Kidney glomerular epithelial cell (primary cell): ENCODE measurements around the gene NUCB1.

Source experiments
- DNase-seq: peaks from one replicate; lab custom pipeline; 2025; lab: John Stamatoyannopoulos, UW

NUCB1 gene

DNA sequence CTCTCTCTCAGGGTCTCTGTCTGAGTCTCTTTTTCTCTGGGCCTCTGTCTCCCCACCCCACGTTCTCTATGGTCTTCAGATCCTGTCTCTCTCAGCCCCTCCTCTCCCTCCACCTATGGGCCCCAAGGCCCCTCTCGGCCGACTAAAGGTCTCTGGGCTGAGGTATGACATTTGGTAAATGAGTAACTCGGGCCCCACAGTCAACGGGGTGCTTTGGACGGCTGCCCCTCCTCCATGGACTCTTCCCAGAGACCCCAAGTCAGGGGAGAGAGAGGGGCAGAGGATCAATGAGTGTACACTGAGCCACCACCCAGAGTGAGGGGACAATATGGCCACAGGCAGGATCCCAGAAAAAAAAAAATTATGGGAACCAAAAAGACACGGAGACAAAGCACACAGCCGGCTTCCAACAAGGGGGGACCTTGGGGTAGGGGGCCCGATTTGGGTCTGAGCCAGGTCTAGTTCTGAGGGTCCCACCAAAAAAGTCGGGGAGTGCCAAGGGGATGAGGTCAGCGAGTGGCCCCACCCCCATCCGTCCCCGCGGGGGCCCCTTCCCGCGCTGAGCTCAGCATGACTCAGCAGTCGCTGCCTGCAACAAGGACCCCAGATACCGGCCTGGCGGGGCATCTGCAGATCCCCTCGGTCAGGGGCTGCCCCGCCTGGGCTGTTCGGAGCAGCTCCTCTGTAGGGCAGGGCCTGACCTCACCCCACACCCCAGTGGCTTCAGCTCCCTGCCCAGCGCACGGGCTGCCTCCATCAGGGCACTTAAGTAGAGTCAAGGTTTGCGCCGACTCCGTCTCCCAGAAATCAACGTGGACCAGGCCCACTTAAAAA lies 63.5 kb downstream of the NUCB1 start:
- peak; percentile 30 for DNase-seq

DNA sequence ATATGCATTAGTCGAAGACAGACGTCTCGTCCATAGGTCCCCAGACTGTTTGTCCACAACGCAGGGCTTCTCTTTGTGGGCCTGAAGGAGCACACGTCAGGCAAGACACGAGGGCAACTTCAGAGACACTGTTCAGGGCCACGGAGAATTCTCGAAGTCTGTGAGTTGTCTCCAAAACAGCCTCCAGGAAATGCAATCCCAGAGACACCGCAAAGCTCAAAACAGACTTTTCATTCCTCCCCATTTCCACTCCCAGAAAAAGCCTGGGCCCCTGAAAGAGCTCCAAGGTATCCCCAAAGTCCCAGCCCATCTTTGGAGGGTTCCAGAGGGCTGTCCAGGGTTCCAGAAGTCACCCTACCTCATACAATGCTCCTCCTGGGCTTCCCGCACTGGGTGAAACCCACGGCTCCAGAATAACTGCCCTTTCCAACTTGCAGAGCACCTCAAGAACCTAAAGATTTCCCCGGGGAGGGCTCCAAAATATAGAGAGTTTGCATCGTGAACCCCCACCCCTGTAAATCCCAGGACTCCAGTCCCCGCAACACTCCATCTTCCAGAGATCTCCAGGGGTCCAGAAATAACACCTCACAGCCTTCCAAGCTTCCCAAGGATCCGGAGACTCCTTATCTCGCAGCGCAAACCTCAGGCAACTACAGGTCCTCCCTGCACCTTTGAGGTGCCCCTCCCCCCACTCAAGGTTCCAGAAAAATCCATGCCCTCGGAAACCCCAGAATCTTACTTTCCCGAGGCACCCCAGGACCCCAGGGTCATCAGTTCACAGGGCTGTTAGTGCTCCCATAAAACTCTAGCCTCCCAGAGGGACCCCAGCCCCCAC lies 64.3 kb downstream of the NUCB1 start:
- DNase-seq = no peak

DNA sequence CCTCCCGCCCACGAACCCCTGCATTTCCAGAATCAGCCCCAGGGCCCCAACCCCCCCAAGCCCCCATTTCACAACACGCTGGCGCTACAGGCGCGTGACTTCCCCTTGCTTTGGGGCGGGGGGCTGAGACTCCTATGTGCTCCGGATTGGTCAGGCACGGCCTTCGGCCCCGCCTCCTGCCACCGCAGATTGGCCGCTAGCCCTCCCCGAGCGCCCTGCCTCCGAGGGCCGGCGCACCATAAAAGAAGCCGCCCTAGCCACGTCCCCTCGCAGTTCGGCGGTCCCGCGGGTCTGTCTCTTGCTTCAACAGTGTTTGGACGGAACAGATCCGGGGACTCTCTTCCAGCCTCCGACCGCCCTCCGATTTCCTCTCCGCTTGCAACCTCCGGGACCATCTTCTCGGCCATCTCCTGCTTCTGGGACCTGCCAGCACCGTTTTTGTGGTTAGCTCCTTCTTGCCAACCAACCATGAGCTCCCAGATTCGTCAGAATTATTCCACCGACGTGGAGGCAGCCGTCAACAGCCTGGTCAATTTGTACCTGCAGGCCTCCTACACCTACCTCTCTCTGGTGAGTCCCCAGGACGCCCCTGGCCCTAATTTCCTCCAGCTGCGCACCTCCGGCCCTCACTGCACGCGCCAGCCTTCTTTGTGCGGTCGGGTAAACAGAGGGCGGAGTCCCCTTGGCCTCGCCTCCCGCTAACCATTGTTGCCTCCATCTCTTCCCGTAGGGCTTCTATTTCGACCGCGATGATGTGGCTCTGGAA lies 65.1 kb downstream of the NUCB1 start, which contains the start of gene FTL:
TSS of gene FTL (plus strand) at position 270 of the 766 bp plus-strand sequence. CDS start at position 469, 199 bp downstream.
- peak; percentile 87 for DNase-seq

DNA sequence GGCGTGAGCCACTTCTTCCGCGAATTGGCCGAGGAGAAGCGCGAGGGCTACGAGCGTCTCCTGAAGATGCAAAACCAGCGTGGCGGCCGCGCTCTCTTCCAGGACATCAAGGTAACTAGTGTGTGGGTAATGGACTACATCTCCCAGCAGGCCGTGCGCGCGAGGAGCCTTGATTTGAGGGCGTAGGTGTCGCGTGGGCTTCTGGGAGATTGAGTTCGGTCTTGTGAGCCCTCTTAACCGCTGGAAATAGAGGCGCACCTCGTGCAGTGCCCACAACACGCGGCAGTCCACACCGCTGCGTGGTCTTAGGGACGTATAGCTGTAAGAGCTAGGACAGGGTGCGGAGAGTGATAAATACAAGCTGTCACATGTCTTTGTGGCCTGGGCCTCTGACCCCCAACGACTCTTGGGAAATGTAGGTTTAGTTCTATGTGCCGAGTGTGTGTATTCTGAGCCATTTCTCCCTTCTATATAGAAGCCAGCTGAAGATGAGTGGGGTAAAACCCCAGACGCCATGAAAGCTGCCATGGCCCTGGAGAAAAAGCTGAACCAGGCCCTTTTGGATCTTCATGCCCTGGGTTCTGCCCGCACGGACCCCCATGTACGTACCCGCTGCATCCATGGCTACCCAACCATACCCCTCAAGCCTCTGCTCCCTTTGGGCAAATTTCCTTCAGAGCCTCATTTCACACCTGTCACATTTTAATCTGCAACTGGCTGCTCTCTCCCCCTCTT lies 65.9 kb downstream of the NUCB1 start:
- peak; percentile 74 for DNase-seq

DNA sequence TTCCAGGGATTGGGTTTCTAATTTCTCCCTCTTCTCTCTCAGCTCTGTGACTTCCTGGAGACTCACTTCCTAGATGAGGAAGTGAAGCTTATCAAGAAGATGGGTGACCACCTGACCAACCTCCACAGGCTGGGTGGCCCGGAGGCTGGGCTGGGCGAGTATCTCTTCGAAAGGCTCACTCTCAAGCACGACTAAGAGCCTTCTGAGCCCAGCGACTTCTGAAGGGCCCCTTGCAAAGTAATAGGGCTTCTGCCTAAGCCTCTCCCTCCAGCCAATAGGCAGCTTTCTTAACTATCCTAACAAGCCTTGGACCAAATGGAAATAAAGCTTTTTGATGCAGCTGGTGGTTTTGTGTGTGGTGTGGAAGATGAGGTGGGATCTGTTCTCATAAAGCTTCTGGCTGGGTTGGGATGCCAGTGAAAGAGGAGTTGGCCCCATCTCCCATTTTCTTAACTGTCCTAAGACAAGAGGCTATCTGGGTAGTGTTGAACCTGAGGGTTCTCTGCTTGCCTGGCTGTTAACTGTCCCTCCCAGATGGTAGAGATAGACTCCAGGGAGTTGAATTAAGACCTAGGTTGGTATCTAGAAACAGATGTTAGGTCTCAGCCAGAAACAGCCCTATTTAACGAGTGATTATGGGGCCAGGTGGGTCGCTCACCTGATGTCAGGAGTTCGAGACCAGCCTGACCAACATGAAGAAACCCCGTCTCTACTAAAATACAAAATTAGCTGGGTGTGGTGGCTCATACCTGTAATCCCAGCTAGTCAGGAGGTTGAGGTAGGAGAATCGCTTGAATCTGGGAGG lies 66.6 kb downstream of the NUCB1 start:
- DNase-seq = no peak

DNA sequence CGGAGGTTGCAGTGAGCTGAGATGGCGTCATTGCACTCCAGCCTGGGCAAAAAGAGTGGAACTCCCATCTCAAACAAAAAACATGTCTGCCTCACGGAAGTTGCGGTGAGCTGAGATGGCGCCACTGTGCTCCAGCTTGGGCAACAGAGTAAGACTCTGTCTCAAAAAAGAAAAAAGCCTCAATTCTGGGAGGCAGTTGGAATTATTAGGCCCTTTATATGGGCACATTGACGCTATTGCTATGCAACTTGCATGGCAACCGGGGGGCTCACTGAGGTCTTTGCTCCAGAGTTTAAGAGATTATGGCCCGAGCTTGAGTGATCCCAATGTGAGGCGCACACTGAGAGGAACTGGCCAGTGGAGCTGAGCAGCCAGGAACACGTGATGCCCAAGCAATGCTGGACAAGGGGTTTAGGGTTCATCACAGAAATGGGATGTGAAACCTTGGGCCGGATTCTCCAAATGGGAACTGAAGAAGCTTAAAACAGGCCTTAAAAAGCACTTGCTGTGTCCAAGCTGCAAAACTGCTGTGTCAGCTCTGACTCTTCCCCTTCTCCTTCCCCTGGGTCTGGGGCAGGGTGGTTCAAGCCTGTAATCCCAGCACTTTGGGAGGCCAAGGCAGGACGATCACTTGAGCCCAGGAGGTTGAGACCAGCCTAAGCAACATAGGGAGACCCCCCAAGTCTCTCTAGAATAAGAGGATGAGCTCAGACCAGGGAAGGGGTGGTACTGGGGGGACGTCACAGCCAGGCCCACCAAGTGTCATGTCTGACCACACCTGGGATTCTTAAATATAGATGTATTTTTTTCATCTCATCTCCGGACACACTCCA lies 67.5 kb downstream of the NUCB1 start:
- no peak for DNase-seq

DNA sequence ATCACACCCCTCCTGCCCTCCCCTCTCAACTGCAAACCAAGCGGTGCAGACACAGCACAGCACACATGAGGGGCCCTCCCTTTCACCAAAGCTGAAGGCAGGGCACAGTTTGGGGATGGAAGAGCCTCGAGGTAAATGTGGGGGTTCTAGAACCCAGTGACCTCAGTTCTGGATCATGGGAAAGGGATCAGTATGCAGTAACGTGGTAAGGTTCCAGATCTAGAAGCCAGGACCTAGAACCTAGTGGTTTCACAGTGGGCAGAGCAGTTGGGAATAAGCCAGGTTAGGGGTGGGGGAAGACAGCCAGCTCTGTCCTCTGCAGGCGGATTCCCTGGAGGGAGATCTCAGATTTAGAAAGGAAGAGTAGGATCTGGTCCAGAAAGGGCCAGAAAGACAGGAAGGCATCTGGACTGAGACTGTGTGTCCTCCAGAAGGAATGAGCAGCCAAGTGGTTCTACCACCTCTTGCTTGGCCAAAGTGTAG lies 68.1 kb downstream of the NUCB1 start:
- no peak for DNase-seq

DNA sequence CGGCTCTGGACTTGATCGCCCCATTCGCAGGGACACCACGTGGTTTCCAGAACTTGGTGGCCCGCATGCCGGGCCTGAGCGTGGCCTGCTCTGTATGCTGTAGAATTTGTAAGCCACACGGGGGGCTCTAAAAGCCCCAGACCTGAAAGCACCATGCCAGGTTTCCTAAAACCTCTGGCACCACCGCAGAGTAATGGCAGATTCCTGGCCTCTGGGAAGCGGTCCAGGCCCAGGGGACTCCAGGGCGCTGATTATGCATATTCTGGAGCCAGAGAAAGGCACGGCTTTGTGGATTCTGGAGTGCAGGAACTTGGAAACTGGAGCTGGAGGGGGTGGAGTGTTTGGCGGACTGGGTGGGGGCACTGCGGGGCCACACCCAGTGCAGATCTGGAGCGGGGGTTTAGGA lies 68.7 kb downstream of the NUCB1 start:
- DNase-seq = no peak

DNA sequence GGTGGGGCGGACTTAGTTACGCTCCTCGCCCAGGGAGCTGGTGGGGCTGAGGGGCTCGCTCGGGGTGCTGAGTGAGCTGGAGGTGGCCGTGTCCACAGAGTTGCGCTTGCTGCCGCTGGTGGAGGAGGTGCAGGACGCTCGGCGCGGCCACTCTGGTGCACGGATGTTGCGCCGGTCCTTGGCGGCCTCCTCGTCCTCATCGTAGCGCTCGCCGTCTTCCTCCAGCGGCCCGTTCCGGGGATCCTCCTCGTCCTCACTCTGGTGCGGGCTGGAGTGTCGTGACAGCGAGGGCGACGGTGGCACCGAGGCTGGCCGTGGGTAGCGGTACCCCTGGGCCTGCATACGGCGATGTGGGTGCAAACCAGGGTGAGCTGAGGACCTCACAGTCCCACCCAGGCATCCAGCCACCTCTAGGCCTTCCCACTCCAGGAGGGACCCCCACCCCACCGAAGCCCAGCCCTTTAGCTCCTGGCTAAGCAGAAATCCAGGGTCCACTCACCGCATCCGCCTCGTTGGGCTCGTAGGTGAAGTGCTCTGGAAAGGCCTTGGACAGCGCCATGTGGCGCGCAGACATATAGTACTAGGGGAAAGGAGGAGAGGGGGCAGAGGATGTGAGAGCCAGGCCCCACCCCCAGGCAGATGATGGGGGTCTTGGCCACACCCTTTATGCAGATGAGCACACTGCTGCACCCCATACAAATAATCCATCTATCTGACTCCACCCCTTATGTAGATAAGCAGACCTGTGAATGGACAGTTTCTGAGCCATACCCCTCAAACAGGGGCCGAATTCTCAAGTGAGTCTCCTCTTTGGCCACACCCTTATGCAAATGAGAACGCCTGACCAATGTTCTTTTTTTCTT lies 69.4 kb downstream of the NUCB1 start:
- DNase-seq = no peak

DNA sequence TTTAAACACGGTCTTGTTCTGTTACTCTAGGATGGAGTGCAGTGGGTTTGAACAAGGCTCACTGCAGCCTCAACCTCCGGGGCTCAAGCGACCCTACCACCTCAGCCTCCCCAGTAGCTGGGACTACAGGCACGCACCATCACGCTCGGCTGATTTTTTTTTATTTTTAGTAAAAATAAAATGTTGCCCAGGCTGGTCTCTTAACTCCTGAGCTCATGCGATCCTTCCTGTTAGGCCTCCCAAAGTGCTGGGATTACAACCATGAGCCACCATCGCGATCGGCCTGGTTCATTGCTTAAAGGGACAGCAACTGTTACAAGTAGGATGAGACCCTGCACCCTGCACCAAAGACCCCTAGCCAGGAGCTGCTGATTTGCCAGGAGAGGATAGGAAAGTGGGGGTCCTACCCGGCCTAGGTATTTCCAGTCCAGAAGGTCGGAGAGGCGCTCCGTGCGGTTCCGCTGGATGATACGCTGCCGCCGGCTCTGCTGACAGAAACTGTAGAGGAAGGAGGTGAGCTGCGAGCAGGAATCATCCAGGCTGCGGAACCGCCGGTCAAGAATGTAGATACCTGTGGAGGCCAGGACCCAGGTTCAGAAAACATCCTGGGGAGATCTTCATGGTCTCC lies 70.1 kb downstream of the NUCB1 start:
- no peak for DNase-seq

DNA sequence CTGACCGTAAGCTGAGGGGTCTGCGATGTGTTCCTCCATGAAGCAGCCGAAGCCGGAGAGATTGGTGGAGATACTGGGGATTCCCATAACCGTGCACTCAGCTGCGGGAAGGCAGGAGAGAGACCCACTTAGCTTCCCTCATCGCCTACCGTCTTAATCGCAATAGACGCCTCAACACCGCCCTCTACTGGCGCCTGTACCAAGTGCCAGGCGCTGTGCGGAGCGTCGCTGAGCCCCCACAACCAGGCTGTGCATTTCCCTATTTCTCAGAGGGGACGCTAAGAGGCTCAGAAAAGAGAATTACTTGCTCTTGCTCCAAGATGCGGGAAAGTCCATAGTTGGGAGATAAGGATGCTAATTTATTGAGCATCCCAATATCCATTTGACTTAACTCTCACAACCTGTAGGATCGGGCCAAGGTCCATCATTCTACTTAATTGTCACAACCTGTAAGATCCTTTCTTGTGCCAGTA lies 70.8 kb downstream of the NUCB1 start:
- DNase-seq = peak; percentile 48
